ENCODE data around the gene BAHD1.

The BAHD1 gene

DNA sequence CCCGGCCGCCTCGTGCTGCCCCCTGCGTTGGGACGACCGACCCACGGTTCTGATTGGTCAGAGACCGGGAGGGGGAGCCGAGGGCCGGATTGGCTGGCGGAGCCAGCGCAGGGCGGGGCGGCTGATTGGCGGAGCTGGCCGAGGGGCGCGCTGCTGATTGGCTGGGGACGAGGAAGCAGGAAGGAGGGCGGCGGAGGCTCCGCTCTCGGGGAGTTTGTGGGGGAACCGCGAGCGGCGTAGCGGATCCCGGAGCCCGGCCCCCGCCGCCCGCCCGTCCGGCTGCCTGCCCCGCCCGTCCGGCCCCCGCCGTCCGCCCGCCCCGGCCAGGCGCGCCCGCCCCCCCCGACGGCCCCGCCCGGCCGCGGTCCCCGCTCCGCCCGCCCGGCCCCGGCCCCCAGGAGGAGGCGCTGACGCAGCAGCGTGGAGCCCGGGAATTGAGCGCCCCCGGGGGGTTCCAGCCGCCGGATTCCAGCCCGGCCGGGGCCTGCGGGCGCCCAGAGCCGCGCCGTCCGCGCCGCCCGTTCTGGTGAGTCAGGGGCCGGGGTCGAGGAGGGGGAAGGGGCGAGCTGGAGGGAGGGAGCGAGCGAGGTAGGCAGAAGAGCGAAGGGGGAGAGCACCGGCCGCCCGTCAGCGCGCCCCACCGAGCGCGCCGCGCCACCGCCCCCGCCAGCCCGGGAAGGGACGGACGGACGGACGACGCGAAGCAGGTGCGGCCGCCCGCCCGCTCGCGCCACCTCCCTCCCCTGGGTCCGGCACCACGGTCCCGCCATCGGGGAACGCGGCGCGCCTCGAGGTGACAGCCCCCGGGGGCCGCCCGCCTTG lies at the start of gene BAHD1:
BAHD1 (plus strand) TSS at position 211 of the 822 bp plus-strand sequence. CDS start 17,512 bp downstream, outside the sequence.
- peak; percentile 89 to 91 for DNase-seq (ENCODE audit: low read depth in 2 of 2)

- no peak for DNase-seq (ENCODE audit: low read depth in 2 of 2)
These were observed 47.5 kb upstream of the BAHD1 start for GRCh38 chr15:40392986-40393948.

DNA sequence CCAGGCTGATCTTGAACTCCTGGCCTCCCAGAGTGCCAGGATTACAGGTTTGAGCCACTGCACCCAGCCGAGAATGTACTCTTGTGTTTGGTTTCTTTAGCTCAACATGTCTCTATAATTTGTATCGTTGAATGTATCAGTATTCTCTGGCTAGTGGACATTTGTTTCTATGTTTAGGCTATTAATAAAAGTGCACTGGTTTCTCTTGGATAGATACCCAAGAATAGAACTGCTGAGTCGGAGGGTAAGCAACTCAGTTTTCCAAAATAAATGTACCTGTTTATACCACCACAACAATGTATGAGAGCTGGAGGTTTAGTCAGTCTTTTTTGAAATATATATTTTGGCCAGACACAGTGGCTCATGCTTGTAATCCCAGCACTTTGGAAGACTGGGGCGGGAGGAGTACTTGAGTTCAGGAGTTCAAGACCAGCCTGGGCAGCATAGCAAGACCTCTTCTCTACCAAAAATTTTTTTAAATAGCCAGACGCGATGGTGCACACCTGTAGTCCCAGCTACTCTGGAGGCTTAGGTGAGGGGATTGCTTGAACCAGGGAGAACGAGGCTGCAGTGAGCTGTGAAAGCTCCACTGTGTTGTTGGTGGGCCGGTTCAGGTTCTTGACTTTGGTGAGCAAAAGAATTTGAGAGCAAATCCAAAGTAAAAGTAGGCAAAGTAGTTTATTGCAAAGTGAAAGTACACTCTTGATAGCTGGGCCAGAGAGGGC lies 42.9 kb upstream of the BAHD1 start:
- no peak for DNase-seq (ENCODE audit: low read depth in 2 of 2)

- no peak for DNase-seq (ENCODE audit: low read depth in 2 of 2)
These were observed 42.3 kb upstream of the BAHD1 start for GRCh38 chr15:40398413-40398873.

DNA sequence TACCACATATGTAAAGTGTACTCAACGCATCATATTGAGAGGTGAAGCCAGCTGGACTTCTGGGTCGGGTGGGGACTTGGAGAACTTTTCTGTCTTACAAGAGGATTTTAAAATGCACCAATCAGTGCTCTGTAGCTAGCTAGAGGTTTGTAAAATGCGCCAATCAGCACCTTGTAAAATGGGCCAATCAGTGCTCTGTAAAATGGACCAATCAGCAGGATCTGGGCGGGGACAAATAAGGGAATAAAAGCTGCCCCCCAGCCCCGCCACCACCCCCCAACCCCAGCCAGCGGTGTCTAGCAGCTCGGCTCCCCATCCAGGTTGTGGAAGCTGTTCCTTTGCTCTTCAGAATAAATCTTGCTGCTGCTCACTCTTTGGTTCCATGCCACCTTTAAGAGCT lies 41.4 kb upstream of the BAHD1 start:
- DNase-seq (ENCODE audit: low read depth in 2 of 2), result no peak

- peak; percentile 79 to 81 for DNase-seq (ENCODE audit: low read depth in 2 of 2)
These were observed 35.0 kb upstream of the BAHD1 start, which contains the start of gene IVD for GRCh38 chr15:40405501-40406381. Gene IVD (plus strand): TSS chr15:40405795. CDS start chr15:40405828, 33 bp downstream.

DNA sequence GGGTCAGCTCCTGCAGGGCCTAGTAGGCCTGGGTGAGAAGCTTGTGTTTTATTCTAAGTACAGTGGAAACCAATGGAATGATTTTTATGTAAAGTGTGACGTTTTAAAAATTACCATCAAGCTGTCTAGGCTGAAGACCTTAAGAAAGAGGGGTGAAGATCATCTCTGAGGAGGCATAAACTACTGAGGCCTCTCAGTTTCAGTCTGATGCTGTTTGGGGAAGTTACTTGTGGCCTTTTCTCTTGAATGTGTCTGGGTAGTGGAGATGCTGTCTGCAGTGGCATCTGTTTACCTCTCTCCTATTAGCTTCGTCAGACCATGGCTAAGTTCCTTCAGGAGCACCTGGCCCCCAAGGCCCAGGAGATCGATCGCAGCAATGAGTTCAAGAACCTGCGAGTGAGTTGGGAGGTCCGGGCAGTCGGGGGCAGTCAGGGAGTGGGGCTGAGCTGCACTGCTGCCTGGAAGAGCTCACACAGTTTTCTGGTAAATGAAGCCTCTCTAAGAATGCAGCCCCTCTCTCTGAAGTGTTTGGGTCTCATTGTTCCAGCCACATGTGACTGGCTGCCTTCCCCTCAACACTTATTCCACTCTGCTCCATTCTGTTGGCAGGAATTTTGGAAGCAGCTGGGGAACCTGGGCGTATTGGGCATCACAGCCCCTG lies 33.3 kb upstream of the BAHD1 start:
- DNase-seq (ENCODE audit: low read depth in 2 of 2), result no peak

GRCh38 chr15:40409366-40409765 lies 31.4 kb upstream of the BAHD1 start:
- DNase-seq (ENCODE audit: low read depth in 2 of 2), result no peak

DNA sequence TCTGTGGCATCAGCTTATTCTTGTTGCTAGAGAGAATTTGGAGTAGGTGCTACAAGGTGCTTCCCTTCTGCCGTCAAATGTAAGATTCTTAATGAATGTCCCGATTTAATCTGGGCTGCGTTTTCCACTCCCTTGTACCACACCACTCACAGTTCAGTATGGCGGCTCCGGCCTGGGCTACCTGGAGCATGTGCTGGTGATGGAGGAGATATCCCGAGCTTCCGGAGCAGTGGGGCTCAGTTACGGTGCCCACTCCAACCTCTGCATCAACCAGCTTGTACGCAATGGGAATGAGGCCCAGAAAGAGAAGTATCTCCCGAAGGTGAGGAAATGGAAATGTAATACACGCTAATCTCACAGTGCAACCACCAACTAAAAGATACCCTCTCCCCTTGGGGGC lies 30.3 kb upstream of the BAHD1 start:
- DNase-seq (ENCODE audit: low read depth in 2 of 2), result no peak

DNA sequence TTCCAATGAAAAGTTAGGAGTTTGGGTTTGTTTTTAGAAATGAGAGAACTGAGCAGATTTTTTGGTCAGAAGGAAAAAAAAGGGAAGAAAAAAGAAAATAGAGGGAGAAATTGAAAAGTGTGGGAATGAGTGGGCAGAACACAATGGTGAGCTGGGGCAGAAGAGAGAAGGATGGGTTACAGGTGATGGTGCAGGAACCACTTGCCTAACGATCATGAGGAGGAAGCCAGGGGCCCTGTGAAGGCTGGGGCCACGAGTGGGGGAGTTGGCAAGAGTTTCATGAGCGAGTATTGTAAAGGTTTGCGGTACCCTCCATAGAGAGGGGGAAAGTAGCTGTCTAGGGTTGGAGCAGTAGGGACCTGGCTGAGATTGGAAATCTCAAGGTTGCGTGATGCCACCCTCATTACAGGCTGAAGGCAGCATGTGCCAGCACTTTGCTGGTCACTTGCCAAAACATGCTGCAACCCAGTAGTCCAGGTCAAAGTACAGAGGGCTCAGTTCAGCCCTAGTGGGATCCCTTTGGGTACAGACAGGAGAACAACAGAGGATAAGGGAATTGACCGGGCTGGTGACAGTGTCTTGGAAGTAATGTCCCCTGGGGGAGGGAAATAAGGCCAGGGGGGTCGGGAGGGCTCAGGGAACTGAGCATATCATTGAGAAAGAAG lies 28.5 kb upstream of the BAHD1 start:
- no peak for DNase-seq (ENCODE audit: low read depth in 2 of 2)

DNA sequence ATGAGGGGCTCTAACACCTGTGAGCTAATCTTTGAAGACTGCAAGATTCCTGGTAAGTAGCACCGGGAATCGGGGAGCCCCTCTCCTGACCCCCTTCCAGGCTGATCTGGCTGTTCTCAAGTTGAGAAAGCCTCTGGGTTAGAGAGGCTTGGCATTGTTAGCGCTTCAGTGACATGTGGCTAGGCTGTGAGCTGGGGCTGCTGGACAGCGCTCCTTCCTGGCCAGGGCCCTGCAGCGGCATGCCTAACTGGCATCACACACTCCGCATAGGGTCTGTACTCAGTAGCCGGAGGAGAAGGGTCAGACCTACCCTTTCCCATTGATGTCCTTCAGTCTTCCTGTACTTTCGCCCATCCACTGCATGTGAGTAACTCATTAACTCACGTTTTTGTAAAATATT lies 27.7 kb upstream of the BAHD1 start:
- no peak for DNase-seq (ENCODE audit: low read depth in 2 of 2)

DNA sequence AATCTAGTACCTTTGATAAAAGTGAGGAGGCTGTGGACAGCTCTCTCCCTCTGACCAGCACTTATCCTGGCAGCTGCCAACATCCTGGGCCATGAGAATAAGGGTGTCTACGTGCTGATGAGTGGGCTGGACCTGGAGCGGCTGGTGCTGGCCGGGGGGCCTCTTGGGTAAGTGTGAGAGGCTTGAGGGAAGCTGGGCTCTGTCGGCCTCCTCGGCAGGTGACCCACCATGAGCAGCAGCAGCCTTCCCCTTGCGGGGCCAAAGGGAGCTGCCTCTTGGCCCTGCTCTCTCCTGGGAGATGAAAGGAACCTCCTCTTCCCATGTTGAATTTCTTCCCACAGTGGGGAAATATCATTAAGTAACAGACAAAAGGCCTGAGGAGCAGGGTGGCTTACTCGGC lies 25.9 kb upstream of the BAHD1 start:
- DNase-seq (ENCODE audit: low read depth in 2 of 2), result no peak

DNA sequence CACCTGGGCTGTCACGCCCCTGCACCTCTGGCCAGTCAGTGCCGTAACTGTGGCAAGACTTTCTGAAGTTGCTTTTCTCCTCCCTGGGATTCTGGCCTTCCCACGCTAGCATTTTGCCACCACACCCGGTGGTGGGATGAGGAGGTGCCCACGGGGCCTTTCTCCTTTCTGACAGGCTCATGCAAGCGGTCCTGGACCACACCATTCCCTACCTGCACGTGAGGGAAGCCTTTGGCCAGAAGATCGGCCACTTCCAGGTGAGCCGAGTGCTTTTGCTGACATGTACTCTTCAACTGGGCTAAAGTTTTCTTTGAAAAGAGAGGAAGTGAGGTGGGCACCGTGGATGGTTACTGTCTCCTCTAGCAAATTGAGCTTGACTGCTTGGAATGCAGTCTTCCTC lies 25.5 kb upstream of the BAHD1 start:
- no peak for DNase-seq (ENCODE audit: low read depth in 2 of 2)

GRCh38 chr15:40416056-40416455 lies 24.7 kb upstream of the BAHD1 start:
- no peak for DNase-seq (ENCODE audit: low read depth in 2 of 2)

GRCh38 chr15:40418126-40418525 lies 22.6 kb upstream of the BAHD1 start:
- DNase-seq (ENCODE audit: low read depth in 2 of 2), result no peak

- no peak for DNase-seq (ENCODE audit: low read depth in 2 of 2)
These were observed 20.6 kb upstream of the BAHD1 start for GRCh38 chr15:40420071-40420713.

GRCh38 chr15:40420793-40421192 lies 20.0 kb upstream of the BAHD1 start:
- no peak for DNase-seq (ENCODE audit: low read depth in 2 of 2)

DNA sequence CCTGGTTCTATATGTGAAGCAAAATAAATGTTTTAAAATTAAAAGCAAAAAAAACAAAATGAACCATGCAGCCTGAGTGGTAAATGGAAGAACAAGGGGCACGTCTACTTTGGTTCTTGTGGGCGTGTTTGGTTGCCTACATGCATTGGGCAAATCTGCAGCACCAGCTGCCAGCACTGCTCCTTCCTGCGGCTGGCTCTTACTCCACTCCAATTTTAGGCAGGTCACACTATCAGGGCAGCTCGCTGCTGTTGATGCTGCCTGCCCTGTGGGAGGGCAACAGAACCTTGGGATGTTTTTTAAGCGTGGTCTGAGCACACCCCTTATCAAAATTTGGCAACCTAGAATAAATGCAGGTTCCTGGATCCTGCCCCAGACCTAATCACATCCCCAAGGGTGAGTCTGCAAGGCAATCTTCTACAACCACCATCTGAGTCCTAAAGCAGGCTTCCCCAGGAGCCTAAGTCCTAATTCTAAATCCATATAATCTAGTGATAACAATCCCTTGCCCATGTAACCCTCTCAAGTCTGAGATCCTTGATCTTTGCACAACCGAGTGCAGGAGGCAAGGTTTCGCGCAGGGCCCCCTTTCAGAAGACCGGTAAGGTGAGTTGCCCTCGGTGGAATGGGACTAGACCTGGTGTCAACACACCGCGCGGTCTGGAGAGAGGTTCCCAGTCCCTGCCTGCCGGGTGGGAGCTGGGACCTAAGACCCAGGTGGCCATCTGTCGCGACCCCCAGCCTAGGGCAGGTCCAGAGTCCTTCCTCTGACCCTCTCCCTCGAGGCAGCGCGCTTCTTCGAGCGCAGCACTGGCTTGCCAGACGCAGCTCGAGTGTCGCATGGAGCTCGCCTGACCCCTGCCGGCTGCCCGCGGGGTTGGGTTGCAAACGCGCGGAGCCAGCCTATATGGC lies 19.3 kb upstream of the BAHD1 start:
- peak; percentile 62 to 63 for DNase-seq (ENCODE audit: low read depth in 2 of 2)
